Esophagus muscularis mucosa (tissue), 4 donors: ENCODE results near the gene ZC3H18. TPM values are rescaled to one million over a fixed set of nuclear protein-coding genes. Genes with fewer than 3 reads are reported as not detected.

Source experiments
- DNase-seq: peaks from one replicate; pipeline ENCODE4 v3.0.0-alpha.2; 2017; ENCODE audit errors: extremely low spot score
- H3K27ac ChIP-seq, 4 donors: fragments of 200-600 bp; sonication (generic); replicated peaks in 1 of 4; 1 replicate in 3 of 4; 2 replicates in 1 of 4; pipeline ENCODE4 v1.5.1; 2016 to 2019; ENCODE audit warnings: mild to moderate bottlenecking in 1 of 4
- H3K27me3 ChIP-seq, 4 donors: fragments of 200-600 bp; sonication (generic); one replicate each; pipeline versions ENCODE4 v1.5.1 to v1.6.0; 2016 to 2019
- H3K36me3 ChIP-seq, 4 donors: fragments of 200-600 bp; sonication (generic); one replicate each; pipeline ENCODE4 v1.5.1; 2016 to 2019
- H3K4me1 ChIP-seq, 4 donors: fragments of 200-600 bp; sonication (generic); one replicate each; pipeline ENCODE4 v1.5.1; 2016 to 2019
- H3K4me3 ChIP-seq, 4 donors: fragments of 200-600 bp; sonication (generic); 1 replicate in 2 of 4; 2 replicates in 2 of 4; pipeline ENCODE4 v1.5.1; 2016 to 2019; ENCODE audit warnings: mild to moderate bottlenecking in 4 of 4, moderate library complexity in 1 of 4
- H3K9me3 ChIP-seq, 4 donors: fragments of 200-600 bp; sonication (generic); 1 replicate in 3 of 4; 2 replicates in 1 of 4; pipeline ENCODE4 v1.5.1; 2016 to 2019
- CTCF ChIP-seq, 3 experiments: fragments of 200-600 bp in 2 of 3; fragments of 450-650 bp in 1 of 3; sonication (generic) in 2 of 3; IDR thresholded peaks; one replicate each; pipeline ENCODE4 v1.5.1; 2017 to 2019; ENCODE audit warnings: antibody characterized with exemption in 3 of 3, mild to moderate bottlenecking in 2 of 3, moderate library complexity in 1 of 3
- EP300 ChIP-seq: sonication (generic); formaldehyde crosslinking; IDR thresholded peaks from one replicate; pipeline ENCODE4 v1.6.1; 2017; ENCODE audit warnings: antibody characterized with exemption
- POLR2A ChIP-seq: fragments of 450-650 bp; IDR thresholded peaks from one replicate; pipeline ENCODE4 v1.6.1; 2017; ENCODE audit warnings: antibody characterized with exemption, moderate library complexity, mild to moderate bottlenecking, low read depth
- POLR2AphosphoS5 ChIP-seq, 2 donors: sonication (generic); formaldehyde crosslinking; IDR thresholded peaks; one replicate each; pipeline ENCODE4 v1.6.1; 2017; ENCODE audit warnings: antibody characterized with exemption in 2 of 2
- WGBS: methylation state at CpG from one replicate; pipeline ENCODE4 v1.1.5; 2018; 5-methylcytosine and 5-hydroxymethylcytosine counted together
- intact Hi-C: fragments of 100-400 bp; cut with DNase I; formaldehyde crosslinking; loops from one replicate; pipeline ENCODE4 v1.15.1; 2023
- total RNA-seq, 4 donors: library from RNA; depleted of rRNA; stranded (reverse); fragments of >200 nt; gene quantifications; one replicate each; pipeline versions ENCODE4 v1.1.0 to v1.2.1, GENCODE V29; 2016

ZC3H18 gene
- total RNA-seq, 4 donors from 2014 or later = 15.9 to 29.1 (median 26.6) TPM

DNA sequence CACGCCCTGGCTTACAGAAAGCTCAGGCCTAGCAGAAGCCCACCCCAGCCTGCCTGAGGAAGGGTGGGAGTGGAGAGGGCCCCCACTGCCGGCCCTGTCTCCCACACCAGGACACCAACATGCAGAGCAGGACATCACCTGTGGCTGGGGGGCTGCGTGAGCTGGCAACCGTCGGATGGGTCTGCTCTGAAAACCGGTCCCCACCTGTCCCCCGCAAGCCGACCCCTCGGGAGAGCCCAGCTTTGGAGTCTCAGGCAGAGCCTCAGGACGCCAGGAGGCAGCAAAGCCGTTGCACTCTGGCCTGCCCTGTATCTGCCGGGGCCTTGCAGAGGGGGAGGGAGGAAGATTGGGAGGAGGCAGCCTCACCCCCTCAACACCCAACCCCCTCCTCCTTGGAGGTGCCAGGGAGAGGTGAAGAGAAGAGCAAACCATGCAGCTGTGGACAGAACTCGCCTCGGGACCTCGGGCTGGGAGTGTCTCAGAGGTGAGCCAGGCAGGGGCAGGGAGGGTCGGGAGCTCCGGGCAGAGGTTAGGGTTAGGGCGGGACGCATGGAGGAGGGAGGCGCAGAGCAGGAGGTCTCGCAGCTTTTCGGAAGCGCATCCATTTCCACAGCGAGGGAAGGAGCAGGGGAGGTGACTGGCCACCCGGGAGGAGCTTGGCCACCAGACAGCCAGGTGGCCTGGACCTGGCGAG, 30.4 kb upstream of the ZC3H18 start:
- H3K27me3 ChIP-seq = peaks cover 0 to 56% (median 13%) of the 10 kb centered on the region in 4 donors
- no peaks in the 10 kb centered on the region for H3K36me3 ChIP-seq
- H3K4me1 ChIP-seq = peaks cover 8 to 11% (median 10%) of the 10 kb centered on the region in 4 donors
- no peak overlapping the region for H3K4me3 ChIP-seq
- no peak for TF ChIP-seq POLR2A
- TF ChIP-seq CTCF (IDR thresholded peaks at IDR 0.05) = no peak
- TF ChIP-seq POLR2AphosphoS5 (IDR thresholded peaks at IDR 0.05) = no peak
- TF ChIP-seq EP300 = no peak
- intact Hi-C loops = no loop called here
- peaks cover 0 to 30% (median 23%) of the 10 kb centered on the region in 4 donors for H3K9me3 ChIP-seq
- DNase-seq = no peak
- no peak overlapping the region for H3K27ac ChIP-seq
- 10% methylated on average over 7 of the region's 26 CpGs for WGBS

DNA sequence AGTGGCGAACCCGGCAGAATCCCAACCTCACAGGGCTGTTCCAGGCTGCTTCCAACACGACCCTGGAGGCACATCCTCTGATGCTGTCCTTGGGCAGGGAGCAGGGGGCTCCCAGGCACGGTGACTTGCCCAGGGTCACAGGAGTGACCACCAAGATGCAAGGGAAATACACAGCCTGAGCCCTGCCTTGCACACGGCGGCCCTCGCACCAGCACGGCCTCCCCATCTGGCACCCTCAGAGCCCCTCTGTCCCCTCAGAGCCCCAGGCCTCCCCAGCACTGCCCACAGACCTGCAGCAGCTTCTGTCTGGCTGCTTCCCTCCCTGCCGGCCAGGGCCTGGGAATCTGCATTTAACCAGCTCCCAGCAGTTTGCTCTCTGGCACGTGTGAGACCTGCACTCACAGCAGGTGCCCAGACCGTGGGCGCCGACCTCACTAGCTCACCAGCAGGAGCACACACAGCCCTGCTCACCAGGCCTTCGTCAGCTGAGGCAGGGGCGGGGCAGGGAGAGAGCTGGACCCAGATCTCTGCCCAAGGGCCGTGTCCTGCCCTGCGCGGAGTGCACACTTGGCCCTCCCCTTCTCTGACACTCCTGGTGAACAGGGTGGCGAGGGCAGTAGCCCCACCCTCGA, 29.7 kb upstream of the ZC3H18 start:
- 55% methylated on average over 16 of the region's 20 CpGs for WGBS
- Histone ChIP-seq H3K4me3 (no peak overlapping the region), H3K9me3 (peaks cover 0 to 31% (median 23%) of the 10 kb centered on the region in 4 donors), H3K27ac (no peak overlapping the region), H3K4me1 (peaks cover 2 to 5% (median 4%) of the 10 kb centered on the region in 4 donors), H3K36me3 (no peaks in the 10 kb centered on the region), H3K27me3 (peaks cover 0 to 63% (median 13%) of the 10 kb centered on the region in 4 donors)
- no peak for DNase-seq
- intact Hi-C loops = no loop called here
- TF ChIP-seq POLR2AphosphoS5 (IDR thresholded peaks at IDR 0.05) (no peak), EP300 (no peak), POLR2A (no peak), CTCF (IDR thresholded peaks at IDR 0.05) (no peak)

DNA sequence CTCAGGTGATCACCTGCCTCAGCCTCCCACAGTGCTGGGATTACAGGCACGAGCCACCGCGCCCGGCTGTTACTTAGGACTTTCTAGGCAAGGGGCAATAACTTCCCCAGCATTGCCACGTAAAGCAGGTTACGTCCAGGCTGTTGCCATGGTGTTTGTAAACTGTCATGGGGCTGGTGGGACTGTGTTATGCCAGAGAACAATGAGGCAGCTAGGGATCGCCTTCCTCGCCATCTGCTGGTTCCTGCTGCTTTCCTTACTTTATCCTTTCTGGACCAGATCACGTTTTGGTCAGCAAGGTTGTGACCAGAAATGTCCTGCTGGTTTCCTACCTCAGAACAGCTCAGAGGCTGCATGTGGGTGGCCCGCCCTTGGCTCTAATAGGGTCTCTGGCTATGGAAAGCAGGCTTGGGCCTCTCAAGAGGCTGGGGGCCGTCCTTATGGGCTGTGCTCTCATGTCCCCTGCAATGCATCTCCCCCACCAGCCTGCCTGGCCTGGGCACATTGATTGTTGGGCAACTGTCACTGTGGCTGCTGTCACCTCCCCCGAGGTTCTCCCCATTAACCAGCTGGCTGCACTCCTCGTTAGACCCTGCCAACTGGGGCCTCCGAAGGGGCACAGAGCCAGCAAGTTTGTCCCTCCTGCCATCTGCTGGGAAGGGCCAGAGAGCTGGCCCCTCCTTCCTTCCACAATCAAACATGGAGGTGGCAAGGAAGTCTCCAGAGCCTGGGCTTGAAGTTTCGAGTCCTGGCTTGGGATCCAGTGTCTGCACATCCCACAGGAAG, 28.2 kb upstream of the ZC3H18 start:
- no peak for TF ChIP-seq POLR2AphosphoS5 (IDR thresholded peaks at IDR 0.05)
- TF ChIP-seq POLR2A = no peak
- TF ChIP-seq EP300 = no peak
- no peak for TF ChIP-seq CTCF (IDR thresholded peaks at IDR 0.05)
- 65% methylated on average over 15 of the region's 15 CpGs for WGBS
- DNase-seq = no peak
- H3K4me3 ChIP-seq = no peak overlapping the region
- H3K27me3 ChIP-seq = peaks cover 0 to 75% (median 15%) of the 10 kb centered on the region in 4 donors
- H3K27ac ChIP-seq = no peak overlapping the region
- intact Hi-C loops = no loop called here
- no peaks in the 10 kb centered on the region for H3K4me1 ChIP-seq
- peaks cover 0 to 31% (median 23%) of the 10 kb centered on the region in 4 donors for H3K9me3 ChIP-seq
- no peaks in the 10 kb centered on the region for H3K36me3 ChIP-seq

DNA sequence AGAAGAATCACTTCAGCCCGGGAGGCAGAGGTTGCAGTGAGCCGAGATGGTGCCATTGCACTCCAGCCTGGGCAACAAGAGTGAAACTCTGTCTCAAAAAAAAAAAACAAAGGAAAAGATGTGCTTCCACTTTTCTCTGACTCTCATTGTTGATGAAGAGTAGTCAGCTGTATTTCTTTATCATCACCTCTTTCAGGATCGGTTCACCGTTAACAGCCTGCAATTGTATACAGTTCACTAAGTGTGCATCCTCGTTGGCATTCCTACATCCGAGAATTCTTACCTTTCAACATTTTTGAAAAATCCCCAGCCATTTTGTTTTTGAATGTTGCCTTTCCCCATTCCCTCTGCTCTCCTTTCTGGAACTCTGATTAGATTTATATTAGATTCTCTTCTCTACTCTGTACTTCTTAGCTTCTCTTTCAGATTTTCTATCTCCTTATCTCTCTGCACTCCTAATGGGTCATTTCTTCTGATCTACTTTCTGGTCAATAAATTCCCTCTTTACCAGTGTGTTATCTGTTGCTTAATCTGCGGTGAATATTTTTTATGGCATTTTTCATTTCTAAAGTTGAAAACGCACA, 26.9 kb upstream of the ZC3H18 start:
- H3K4me3 ChIP-seq = no peak overlapping the region
- intact Hi-C loops = no loop called here
- TF ChIP-seq CTCF (IDR thresholded peaks at IDR 0.05) (no peak), EP300 (no peak), POLR2A (no peak), POLR2AphosphoS5 (IDR thresholded peaks at IDR 0.05) (no peak)

More for the DNA sequence above, 26.9 kb upstream of the ZC3H18 start:
- no peaks in the 10 kb centered on the region for H3K36me3 ChIP-seq
- no peak overlapping the region for H3K27ac ChIP-seq
- DNase-seq = no peak
- 70% methylated on average over 8 of the region's 8 CpGs for WGBS
- H3K27me3 ChIP-seq = peaks cover 0 to 76% (median 15%) of the 10 kb centered on the region in 4 donors
- H3K9me3 ChIP-seq = peaks cover 0 to 31% (median 23%) of the 10 kb centered on the region in 4 donors
- no peaks in the 10 kb centered on the region for H3K4me1 ChIP-seq
